HG02981 (cell line): ENCODE results near the gene FXYD2.
"Not testable (repeated sequence)": the region's sequence is repeated elsewhere in the genome, so short reads cannot be mapped to it uniquely, and the experiment has no call there.

ENCODE experiments used
- ATAC-seq: cut with Tn5 transposase; IDR thresholded peaks from one replicate; pipeline ENCODE4 v1.9.1; 2021; ENCODE audit warnings: mild to moderate bottlenecking, moderate library complexity; ENCODE audit not compliant: unreplicated experiment

FXYD2 gene

DNA sequence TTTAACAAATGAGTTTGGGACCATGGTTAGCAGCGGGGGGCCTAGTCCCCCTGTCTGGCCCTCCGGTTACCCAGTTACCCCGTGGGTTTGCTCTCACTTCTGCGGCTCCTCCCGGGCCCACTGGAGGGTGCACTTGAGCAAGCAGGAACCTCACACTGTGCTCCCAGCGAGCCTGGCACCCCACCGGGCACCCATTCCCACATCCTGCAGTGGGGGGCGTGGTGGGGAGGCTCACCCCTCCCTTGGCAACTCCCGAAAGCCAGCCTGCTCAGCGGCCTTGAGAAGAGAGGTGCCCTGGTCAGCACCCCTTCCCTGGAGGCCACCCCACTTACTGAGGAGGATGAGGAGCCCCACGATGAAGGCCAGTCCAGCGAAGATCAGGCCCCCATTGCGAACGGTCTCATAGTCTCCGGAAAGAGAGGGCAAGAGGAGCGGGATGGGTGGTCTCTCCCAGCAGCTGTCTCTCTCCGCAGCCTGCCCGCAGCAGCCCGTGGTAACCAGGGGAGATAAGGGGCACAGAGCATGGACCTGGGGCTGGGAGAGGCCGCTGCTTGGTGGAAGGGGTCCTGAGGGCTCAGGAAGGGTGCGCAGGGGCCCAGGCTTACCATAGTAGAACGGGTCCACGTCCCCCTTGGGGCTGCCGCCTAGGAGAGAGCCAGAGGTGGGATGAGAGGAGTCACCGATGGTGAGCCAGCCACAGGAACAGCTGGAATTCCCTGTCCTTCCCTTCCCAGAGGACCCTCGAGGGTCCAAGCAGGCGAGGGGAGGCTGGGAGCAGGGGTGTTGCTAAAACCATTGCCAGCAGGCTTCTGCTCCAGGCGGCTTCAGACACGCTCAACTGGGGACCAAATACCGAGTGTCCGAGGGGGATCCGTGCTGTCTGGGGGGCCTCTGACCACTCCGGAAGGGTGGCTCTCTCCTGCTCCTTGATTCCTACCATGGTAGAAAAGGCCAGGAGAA lies 2.2 kb downstream of the FXYD2 start:
- no peak for ATAC-seq

GRCh38 chr11:117821431-117821830 lies 3.1 kb downstream of the FXYD2 start:
- no peak for ATAC-seq

DNA sequence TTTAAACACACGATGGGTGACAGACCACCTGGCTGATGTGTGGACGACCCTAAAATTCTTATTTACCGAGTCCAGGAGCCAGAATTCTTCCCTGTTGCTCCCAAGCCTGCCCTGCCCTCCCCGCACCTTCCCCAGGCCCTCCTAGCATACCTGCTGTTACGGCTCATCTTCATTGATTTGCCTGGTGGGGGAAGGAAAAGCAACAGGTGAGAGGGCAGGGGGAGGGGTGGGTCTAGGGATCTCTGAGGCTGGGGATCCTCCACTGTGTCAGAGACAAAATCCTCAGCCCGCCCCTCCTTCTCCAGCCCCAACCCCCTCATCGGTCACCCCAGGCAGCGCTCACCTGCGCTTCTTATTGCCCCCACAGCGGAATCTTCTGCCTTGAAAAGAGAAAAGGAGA lies 4.0 kb downstream of the FXYD2 start:
- no peak for ATAC-seq

DNA sequence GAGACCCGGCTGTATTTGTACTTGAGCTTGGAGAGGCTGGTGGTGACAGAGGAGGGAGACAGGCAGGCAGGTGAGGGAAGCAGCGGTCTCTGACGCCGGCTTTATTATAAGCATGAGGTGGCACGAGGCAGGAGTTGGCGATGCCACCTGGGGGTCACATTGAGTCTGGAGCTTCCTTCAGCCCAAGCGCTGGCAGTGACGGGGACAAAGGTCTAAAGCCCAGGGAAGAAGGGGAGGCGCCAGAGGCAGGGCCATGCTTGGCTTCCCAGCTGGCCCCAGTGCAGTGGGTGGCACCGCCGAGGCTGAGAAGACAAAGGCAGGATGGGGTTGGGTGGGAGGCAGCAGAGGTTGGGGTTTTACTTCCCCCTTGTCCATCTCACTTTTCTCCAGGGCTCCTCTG lies 4.5 kb downstream of the FXYD2 start:
- ATAC-seq = no peak

DNA sequence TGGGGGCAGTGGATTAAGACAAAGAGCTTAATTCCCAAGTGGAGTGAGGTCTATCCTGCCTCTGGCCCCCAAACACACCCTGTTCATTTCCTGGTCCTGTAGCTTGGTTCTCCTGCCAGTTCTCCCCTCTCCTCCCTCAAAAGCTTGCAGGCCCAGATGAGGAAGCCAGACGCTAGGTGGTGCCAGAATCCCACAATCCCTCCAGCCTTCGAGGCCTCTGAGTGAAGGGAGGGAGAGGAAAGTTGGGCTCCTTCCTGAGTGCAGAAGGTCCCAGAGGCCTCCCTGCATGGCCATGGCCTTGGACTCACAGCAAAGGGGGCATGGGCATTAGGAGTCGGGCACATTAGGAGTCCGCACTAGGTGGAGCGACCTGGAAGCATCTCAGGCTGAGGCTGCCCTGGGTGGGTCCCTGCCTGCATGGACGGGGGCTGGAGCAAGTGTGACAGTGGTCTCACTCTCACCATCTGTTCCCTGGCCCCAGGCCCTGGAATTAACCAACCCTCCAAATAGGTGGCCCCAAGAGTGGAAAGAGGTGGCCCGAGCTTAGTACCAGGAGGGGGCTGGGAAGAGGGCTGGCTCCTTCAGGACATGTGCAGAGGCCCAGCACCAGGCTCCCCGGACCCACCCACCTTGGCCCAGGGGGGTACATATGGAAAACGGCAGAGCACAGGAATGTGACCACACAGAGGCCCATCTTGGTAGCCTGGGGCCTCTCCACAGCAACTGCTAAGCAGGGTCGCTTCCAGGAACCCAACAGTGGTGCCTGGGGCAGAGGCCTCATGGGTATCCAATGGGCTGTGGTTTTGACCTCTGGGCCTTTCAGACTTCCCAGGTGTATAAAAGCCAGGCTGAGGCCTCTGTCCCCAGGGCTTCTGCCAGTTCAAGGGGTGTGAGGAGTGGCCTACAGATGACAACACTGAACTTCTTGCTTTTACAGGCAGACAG lies 5.2 kb downstream of the FXYD2 start:
- ATAC-seq = no peak

GRCh38 chr11:117818041-117818873 lies 6.3 kb downstream of the FXYD2 start:
- no peak for ATAC-seq

DNA sequence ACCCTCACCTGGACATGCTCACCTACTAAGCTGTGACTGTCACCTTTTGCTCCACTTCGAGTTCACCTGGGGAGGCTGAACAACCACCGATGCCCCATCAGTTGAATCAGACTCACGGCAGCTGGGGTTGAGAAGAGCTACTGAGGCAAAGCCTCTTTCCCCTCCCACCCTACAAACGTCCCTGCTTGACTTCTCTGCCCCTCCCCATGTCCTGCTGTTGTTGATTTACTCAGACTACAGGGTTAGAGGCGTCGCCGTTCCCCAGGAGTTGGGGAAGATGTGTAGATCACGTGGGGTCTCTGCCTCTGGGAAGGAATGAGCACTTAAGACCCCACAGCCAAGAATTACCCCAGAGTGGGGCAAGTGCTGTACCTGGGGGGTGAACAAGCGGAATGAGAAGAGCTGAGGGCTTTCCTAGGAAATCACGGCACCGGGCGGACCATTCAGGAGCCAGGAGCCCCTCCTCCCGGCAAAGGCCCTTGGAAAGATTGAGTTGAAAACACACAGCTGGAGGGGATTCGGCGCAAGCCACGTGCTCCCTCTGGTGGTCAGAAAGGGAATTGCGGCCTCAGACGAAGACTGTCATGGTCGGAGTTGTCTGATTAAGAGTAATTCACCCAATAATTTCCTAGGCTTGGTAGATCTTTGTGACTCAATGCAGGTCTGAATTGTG lies 7.0 kb downstream of the FXYD2 start:
- ATAC-seq = no peak

- no peak for ATAC-seq
These were observed 7.6 kb downstream of the FXYD2 start for GRCh38 chr11:117816846-117817367.

DNA sequence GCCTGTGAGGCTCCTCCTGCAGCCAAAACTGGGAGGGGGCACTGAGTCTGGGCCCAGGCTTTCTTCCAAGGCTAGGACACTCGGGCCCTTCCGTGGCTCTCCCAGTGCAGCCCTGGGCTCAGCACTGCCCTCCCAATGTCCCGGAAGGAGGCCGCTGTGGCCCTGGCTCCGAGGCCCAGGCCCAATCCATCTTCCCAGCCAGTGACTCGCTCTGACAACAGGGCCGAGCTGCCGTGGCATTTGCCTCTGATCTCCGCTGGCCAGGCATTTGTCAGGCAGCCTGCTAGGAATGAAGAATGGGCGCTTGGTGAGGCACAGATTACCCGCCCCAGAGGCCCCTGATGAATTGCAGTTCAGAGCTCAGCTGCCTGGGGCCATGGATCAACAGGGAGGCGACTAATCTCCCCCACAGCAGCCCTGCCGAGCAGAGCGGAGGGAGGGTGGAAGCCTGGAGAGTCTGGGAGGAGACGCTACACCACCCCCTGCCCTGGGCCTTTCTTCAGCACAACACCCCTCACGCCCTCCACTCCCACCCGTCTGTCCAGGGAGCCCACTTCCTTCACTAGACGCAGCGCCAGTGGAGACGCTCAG lies 8.3 kb downstream of the FXYD2 start:
- no peak for ATAC-seq

GRCh38 chr11:117815262-117815803 lies 9.2 kb downstream of the FXYD2 start:
- peak; percentile 56 for ATAC-seq

- ATAC-seq = peak; percentile 29
These were observed 9.7 kb downstream of the FXYD2 start for GRCh38 chr11:117814766-117815261.

- ATAC-seq = peak; percentile 9
These were observed 10.3 kb downstream of the FXYD2 start for GRCh38 chr11:117814204-117814765.

DNA sequence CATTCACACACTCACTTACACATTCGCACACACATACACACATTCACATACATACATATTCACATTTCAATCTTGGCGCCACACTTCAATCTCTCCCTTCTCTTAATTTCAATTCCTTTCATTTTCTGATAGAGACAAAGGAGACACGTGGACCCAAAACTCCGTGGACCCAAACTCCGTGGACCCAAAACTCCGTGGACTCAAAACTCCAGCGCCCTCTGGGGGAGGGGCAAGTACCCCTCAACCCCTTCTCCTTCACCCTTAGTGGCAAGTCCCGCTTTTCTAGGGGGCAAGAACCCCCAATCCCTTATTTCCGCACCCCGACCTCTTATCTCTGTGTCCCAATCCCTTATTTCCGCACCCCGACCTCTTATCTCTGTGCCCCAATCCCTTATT lies 14.5 kb downstream of the FXYD2 start:
- not testable (repeated sequence) for ATAC-seq

DNA sequence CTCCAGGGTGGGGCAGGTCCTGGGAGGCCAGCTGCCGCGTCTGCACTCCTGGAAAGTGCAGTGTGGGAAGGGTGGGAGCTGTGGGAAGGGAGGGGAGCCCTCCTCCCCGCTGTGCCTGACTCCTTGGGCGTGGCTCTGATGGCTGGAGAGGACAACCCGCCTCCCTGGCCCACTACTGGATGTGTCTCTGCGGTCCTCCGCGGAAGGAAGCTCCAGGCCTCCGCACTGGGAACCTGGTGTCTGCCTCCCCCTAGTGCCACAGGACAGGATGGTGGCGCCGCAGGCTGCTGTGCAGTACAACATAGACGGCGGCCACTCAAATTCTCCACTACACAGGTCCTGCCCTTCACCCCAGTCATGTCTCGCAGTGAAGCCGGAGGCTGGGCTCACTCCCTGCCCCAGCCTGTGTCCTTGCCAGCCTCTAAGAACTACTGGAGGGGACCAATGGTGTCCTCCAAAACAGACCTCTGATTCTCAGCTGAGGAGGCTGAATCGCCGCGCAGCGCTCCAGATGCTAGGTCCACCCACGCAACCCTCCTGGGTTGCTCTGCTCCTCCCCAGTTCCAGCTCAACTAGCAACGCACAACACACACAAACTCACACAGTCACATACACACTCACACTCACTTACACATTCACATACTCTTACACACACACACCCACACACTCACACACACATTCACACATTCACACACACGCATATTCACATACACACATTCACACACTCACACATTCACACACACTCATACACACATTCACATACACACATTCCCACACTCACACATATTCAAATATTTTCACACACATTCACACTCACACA lies 15.1 kb downstream of the FXYD2 start:
- no peak for ATAC-seq

DNA sequence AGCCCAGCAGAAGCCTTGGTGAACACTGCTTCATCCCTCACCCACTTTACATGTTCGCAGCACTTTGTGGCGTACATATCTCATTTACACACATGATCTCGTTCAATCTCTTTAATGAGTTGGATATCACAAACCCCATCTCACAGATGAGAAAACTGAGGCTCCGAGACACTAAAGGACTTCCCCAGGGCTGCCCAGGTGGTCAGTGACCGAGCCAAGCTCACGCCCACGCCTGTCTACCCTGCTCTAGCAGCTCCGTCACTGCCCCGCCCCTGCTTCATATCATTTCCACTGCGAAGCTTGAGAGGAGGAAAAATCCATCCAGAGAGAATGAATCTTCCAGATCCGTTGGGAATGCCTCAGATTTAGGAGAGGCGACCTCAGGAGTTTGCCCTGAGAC lies 15.8 kb downstream of the FXYD2 start:
- ATAC-seq = no peak

- no peak for ATAC-seq
These were observed 16.8 kb downstream of the FXYD2 start for GRCh38 chr11:117807482-117808327.

DNA sequence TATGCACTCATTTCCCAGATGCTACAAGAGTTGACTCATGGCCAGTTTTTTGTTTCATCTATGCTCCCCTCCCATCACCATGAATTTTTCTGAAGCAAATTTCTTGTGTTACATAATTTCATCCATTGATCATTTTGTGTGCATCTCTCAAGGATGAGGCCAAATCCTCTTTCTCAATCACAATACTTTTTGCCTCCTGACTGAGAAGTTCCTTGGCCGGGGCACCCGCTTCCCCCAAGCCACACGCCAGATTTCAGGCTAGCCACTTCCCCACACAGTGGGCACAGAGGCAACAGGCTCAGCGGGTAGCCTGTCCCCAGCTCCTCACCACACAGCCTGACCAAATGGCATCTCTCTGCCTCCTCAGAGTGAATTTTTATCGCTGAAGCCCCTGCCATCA lies 17.7 kb downstream of the FXYD2 start:
- ATAC-seq = no peak
